ENCODE measurements around the gene SMIM14.

DNA sequence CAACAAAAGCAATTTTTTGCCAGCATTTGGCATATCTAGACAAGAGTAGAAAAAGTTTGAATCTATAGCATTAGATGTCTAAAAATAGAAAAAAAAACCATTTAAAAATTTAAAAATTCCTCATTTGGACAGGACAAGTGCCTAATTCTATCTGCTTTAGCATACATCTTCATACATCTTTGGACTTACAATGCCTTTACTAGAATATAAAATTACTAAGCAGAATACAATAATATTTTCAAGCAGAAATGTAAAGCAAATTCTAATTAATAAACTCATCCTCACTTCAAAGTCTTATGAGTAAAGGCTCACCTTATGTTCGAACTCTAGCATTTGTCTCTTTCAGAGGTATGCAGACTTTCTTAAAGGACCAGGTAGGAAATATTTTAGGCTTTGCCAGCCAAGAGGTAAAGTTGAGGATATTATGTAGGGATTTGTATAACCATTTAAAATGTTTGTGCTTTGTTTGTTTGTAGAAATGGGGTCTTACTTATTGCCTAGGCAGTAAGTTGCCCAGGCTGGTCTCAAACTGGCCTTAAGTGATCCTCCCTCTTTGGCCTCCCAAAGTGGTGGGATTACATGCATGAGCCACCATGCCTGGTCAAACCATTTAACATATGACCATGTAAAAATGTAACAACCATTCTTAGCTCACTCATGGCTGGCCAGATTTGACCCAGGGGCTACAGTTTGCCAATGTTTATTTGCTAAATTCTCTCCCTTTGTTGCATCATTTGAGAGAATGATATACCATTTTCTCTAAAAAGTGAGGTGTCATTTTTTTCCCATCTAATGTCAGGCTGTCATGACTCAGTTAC, 140.5 kb downstream of the SMIM14 start:
- TF ChIP-seq, protein P1, sequence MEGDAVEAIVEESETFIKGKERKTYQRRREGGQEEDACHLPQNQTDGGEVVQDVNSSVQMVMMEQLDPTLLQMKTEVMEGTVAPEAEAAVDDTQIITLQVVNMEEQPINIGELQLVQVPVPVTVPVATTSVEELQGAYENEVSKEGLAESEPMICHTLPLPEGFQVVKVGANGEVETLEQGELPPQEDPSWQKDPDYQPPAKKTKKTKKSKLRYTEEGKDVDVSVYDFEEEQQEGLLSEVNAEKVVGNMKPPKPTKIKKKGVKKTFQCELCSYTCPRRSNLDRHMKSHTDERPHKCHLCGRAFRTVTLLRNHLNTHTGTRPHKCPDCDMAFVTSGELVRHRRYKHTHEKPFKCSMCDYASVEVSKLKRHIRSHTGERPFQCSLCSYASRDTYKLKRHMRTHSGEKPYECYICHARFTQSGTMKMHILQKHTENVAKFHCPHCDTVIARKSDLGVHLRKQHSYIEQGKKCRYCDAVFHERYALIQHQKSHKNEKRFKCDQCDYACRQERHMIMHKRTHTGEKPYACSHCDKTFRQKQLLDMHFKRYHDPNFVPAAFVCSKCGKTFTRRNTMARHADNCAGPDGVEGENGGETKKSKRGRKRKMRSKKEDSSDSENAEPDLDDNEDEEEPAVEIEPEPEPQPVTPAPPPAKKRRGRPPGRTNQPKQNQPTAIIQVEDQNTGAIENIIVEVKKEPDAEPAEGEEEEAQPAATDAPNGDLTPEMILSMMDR (IDR thresholded peaks at IDR 0.05; ENCODE audit: low read depth, low read length): no peak
- no peak for TF ChIP-seq POLR2A (IDR thresholded peaks at IDR 0.05; ENCODE audit: extremely low read depth, insufficient read length)
